GM10248 (cell line): ENCODE data around the gene MTERF4.

Experiments used
- CTCF ChIA-PET: fragments of 300-600 bp; sonication (Branson Sonifier 250); formaldehyde crosslinking; extraction: SDS; loops from one replicate; lab custom pipeline; 2021; ENCODE audit warnings: antibody characterized with exemption; lab: Yijun Ruan, JAX
- POLR2A ChIA-PET: fragments of 350-650 bp; sonication (Branson Sonifier 250); formaldehyde crosslinking; extraction: SDS; loops from one replicate; lab custom pipeline; 2020; ENCODE audit warnings: antibody characterized with exemption; lab: Yijun Ruan, JAX
- DNase-seq: peaks from one replicate; pipeline ENCODE4 v3.0.0; 2012; ENCODE audit errors: extremely low spot score
- CTCF ChIP-seq: IDR thresholded peaks from 2 replicates; pipeline ENCODE4 v1.5.1; 2012; ENCODE audit warnings: mild to moderate bottlenecking, low read depth; ENCODE audit errors: extremely low read depth, missing control alignments, control extremely low read depth

Gene MTERF4

DNA sequence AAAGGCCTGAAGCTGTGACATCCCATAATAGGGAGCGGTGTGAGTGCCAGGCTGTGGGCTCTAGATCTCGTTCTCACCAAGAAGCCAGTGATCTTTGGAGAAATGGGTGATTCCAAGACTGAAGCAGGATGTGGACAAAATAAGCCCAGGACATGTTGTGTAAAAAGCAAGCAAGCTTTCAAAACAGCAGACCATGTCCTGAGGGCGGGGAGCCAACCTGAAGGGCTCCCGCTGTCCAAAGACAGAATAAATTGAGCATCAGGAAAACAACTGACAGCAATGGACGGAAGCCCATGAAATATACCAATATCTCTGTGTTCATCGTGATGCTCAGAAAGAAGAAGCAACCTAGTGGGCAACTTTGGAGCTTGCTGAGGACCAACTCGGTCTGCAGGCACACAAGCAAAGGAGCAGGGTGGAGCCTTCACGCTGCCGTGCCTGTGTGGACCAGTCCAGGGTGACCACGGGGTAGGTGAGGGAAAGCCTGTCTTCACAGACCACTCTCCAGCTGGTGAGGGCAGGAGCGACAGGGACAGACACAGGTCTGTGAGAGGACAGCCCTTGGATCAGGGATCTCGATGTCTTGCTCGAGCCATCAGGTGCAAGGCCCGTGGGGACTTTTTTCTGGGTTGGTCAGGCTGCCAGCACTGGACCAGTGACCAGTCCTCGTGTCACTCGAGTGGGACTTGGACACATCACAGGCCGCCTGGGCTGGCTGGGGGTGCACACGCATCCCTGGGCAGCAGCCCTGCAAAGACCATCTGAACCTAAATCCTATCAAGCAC, 21.5 kb downstream of the MTERF4 start:
- no peak for DNase-seq
- ChIA-PET POLR2A (no interaction called here), CTCF (no interaction called here)
- no peak for TF ChIP-seq CTCF

- no peak for DNase-seq
- CTCF ChIA-PET, result no interaction called here
- POLR2A ChIA-PET, result no interaction called here
- no peak for TF ChIP-seq CTCF
Measured at GRCh38 chr2:241074901-241075540, 27.1 kb downstream of the MTERF4 start.

- CTCF ChIA-PET, result no interaction called here
- DNase-seq, result no peak
- POLR2A ChIA-PET, result no interaction called here
- TF ChIP-seq CTCF, result no peak
Measured at GRCh38 chr2:241074065-241074818, 27.8 kb downstream of the MTERF4 start.

- DNase-seq, result no peak
- POLR2A ChIA-PET, result no interaction called here
- no peak for TF ChIP-seq CTCF
- CTCF ChIA-PET, result no interaction called here
Measured at GRCh38 chr2:241073166-241074064, 28.7 kb downstream of the MTERF4 start.

- ChIA-PET CTCF (no interaction called here), POLR2A (no interaction called here)
- DNase-seq, result no peak
- no peak for TF ChIP-seq CTCF
Measured at GRCh38 chr2:241072553-241073165, 29.4 kb downstream of the MTERF4 start.
